Adrenal gland (tissue), 12 donors: Measurements from ENCODE around the gene EMC1. TPM values are rescaled to one million over a fixed set of nuclear protein-coding genes. Genes with fewer than 3 reads are reported as not detected.

Source experiments
- DNase-seq, 7 donors: peaks; one replicate each; pipeline ENCODE4 v3.0.0-alpha.2; 2019 to 2020
- H3K27ac ChIP-seq, 5 donors: fragments of 200-600 bp; sonication (generic) in 4 of 5; 1 replicate in 3 of 5; 2 replicates in 2 of 5; pipeline versions ENCODE4 v1.5.1 to v1.8.0; 2016 to 2020; ENCODE audit warnings: mild to moderate bottlenecking in 1 of 5
- H3K27me3 ChIP-seq: fragments of 200-600 bp; 2 replicates; pipeline ENCODE4 v1.8.0; 2021
- H3K36me3 ChIP-seq, 2 donors: fragments of 200-600 bp; replicated peaks in 1 of 2; 1 replicate in 1 of 2; 2 replicates in 1 of 2; pipeline versions ENCODE4 v1.5.1 to v1.8.0; 2018 to 2022
- H3K4me1 ChIP-seq, 2 donors: fragments of 200-600 bp; replicated peaks in 1 of 2; 1 replicate in 1 of 2; 2 replicates in 1 of 2; pipeline versions ENCODE4 v1.5.1 to v1.8.0; 2018 to 2021
- H3K4me3 ChIP-seq, 4 donors: fragments of 200-600 bp; sonication (generic) in 3 of 4; one replicate each; pipeline ENCODE4 v1.5.1; 2016 to 2018
- H3K9me3 ChIP-seq, 3 donors: fragments of 200-600 bp; sonication (generic) in 1 of 3; replicated peaks in 1 of 3; 1 replicate in 2 of 3; 2 replicates in 1 of 3; pipeline versions ENCODE4 v1.5.1 to v1.8.0; 2016 to 2021
- CTCF ChIP-seq, 6 experiments: fragments of 450-650 bp in 4 of 6; fragments of 200-600 bp in 2 of 6; sonication (generic) in 1 of 6; IDR thresholded peaks; 1 replicate in 5 of 6; 2 replicates in 1 of 6; pipeline versions ENCODE4 v1.5.1 to v1.8.0; 2016 to 2021; ENCODE audit warnings: antibody characterized with exemption in 6 of 6, mild to moderate bottlenecking in 2 of 6, moderate library complexity in 1 of 6
- POLR2A ChIP-seq, 2 donors: fragments of 450-650 bp; IDR thresholded peaks; one replicate each; pipeline ENCODE4 v1.6.1; 2017; ENCODE audit warnings: antibody characterized with exemption in 2 of 2, mild to moderate bottlenecking in 2 of 2, moderate library complexity in 1 of 2
- WGBS, 4 donors: extraction: QIAGEN DNeasy Blood & Tissue Kit in 2 of 4; methylation state at CpG; one replicate each; pipeline versions ENCODE4 v1.1.5 to v1.1.7; 2013 to 2017; 5-methylcytosine and 5-hydroxymethylcytosine counted together
- intact Hi-C, 2 donors: fragments of 100-400 bp; cut with DNase I; formaldehyde crosslinking; loops; one replicate each; pipeline versions ENCODE4 v1.14.1 to v1.15.0; 2022 to 2023
- polyA plus RNA-seq, 3 donors: library from polyadenylated mRNA; stranded (reverse); fragments of 200-250 nt in 2 of 3; fragments of 350-450 nt in 1 of 3; fragmentation: Illumina TruSeq in 1 of 3; extraction: RNeasy Lipid Tissue Mini Kit (QIAGEN cat#74804) in 1 of 3; gene quantifications; one replicate each; pipeline ENCODE4 v1.2.3, GENCODE V29; 2013 to 2014
- total RNA-seq, 9 donors: library from RNA; depleted of rRNA in 4 of 9; stranded (reverse); fragments of >200 nt in 4 of 9; fragments of 120-200 nt in 1 of 9; fragmentation: NEBNext Ultra II Directional in 1 of 9; extraction: Animal tissue kit (Norgen Biotek cat#: 25700) in 1 of 9; gene quantifications; one replicate each; pipeline versions ENCODE4 v1.1.0 to v1.2.4, GENCODE V29; 2013 to 2023
- donor health status: healthy with polysubstance abuse.
- donor health status: Bipolar disorder and iron deficiency.
- donor health status: DM: yes; HTN: yes; CAD: no.
- donor health status: DM: no; HTN: no; CAD: no.
- donor health status: DM: no; HTN: no; CAD: no.
- donor health status: DM: yes; HTN: yes; CAD: no.

Gene EMC1
- total and polyA plus RNA-seq, 12 donors, result 8.9 to 64.8 (median 41.5) TPM

- Histone ChIP-seq H3K27me3 (no peaks in the 10 kb centered on the region), H3K4me1 (peaks cover 38 to 72% of the 10 kb centered on the region in 2 donors), H3K4me3 (no peak overlapping the region), H3K9me3 (no peaks in the 10 kb centered on the region), H3K36me3 (no peaks in the 10 kb centered on the region), H3K27ac (no peak overlapping the region)
- DNase-seq, result no peak
- intact Hi-C loops, result no loop called here
- 59 to 73% (median 64%) methylated on average over 5 of the region's 5 CpGs for WGBS, 4 donors
- TF ChIP-seq CTCF (IDR thresholded peaks at IDR 0.05), result no peak
- no peak for TF ChIP-seq POLR2A (IDR thresholded peaks at IDR 0.05)
Observed at GRCh38 chr1:19205845-19206244, 45.5 kb downstream of the EMC1 start.

GRCh38 chr1:19205403-19205802 lies 45.9 kb downstream of the EMC1 start:
- intact Hi-C loops, result no loop called here
- no peak for DNase-seq
- H3K27ac ChIP-seq, result no peak overlapping the region
- no peaks in the 10 kb centered on the region for H3K27me3 ChIP-seq
- WGBS, 4 donors, result 85 to 94% (median 90%) methylated on average over 1 of the region's 1 CpG
- TF ChIP-seq POLR2A (IDR thresholded peaks at IDR 0.05), result no peak
- no peak for TF ChIP-seq CTCF (IDR thresholded peaks at IDR 0.05)
- H3K4me1 ChIP-seq, result peaks cover 35 to 70% of the 10 kb centered on the region in 2 donors
- no peak overlapping the region for H3K4me3 ChIP-seq
- no peaks in the 10 kb centered on the region for H3K36me3 ChIP-seq
- no peaks in the 10 kb centered on the region for H3K9me3 ChIP-seq

GRCh38 chr1:19204446-19205266 lies 46.7 kb downstream of the EMC1 start:
- intact Hi-C loops, result no loop called here
- DNase-seq, result no peak
- H3K27ac ChIP-seq, result peak overlapping the region in 2 of 5 donors; percentile 26 to 35
- H3K9me3 ChIP-seq, result no peaks in the 10 kb centered on the region
- H3K4me3 ChIP-seq, result no peak overlapping the region
- TF ChIP-seq POLR2A (IDR thresholded peaks at IDR 0.05), result no peak
- WGBS, 4 donors, result 83 to 87% (median 85%) methylated on average over 6 of the region's 6 CpGs
- H3K4me1 ChIP-seq, result peaks cover 35 to 70% of the 10 kb centered on the region in 2 donors
- no peaks in the 10 kb centered on the region for H3K36me3 ChIP-seq
- H3K27me3 ChIP-seq, result no peaks in the 10 kb centered on the region

GRCh38 chr1:19203440-19203839 lies 47.9 kb downstream of the EMC1 start:
- Histone ChIP-seq H3K4me1 (peaks cover 26 to 62% of the 10 kb centered on the region in 2 donors), H3K36me3 (peaks cover 0 to 11% of the 10 kb centered on the region in 2 donors), H3K9me3 (no peaks in the 10 kb centered on the region), H3K4me3 (no peak overlapping the region), H3K27me3 (no peaks in the 10 kb centered on the region), H3K27ac (peak overlapping the region in 2 of 5 donors; percentile 8 to 26)
- WGBS, 4 donors, result 39 to 56% (median 45%) methylated on average over 2 of the region's 2 CpGs
- intact Hi-C loops, result no loop called here
- TF ChIP-seq POLR2A (IDR thresholded peaks at IDR 0.05), result no peak
- TF ChIP-seq CTCF (IDR thresholded peaks at IDR 0.05), result no peak
- peak; percentile 35 to 74 (median 70) for DNase-seq
